ENCODE measurements around the gene ITGB2.

ITGB2 gene

DNA sequence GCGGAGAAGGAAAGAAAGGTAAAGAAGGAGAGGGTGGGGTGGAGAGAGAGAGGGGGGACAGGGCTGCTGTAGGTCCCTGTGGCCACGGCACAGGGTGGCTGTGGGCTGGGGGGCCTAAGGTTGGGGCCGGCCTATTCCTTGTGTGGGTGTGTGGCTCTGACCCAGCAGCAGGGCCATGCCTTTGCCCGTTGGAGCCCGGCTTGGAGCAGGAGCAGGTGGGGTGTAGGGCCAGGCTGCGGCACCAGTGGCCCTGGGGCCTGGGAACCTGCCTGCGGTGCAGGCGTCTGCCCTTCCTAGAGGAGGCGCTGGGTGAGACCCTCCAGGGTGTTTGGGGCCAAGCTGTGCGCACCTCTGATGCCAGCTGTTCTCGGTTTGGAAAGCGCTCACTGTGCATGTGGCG, 83.2 kb downstream of the ITGB2 start:
- H3K4me3 ChIP-seq (ENCODE audit: low read depth, low read length), result no peak overlapping the region
- no peak for DNase-seq (ENCODE audit: low read depth)
- TF ChIP-seq, protein P1, sequence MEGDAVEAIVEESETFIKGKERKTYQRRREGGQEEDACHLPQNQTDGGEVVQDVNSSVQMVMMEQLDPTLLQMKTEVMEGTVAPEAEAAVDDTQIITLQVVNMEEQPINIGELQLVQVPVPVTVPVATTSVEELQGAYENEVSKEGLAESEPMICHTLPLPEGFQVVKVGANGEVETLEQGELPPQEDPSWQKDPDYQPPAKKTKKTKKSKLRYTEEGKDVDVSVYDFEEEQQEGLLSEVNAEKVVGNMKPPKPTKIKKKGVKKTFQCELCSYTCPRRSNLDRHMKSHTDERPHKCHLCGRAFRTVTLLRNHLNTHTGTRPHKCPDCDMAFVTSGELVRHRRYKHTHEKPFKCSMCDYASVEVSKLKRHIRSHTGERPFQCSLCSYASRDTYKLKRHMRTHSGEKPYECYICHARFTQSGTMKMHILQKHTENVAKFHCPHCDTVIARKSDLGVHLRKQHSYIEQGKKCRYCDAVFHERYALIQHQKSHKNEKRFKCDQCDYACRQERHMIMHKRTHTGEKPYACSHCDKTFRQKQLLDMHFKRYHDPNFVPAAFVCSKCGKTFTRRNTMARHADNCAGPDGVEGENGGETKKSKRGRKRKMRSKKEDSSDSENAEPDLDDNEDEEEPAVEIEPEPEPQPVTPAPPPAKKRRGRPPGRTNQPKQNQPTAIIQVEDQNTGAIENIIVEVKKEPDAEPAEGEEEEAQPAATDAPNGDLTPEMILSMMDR (IDR thresholded peaks at IDR 0.05; ENCODE audit: low read depth, low read length, missing control alignments), result no peak

GRCh38 chr21:44836666-44837471, 83.8 kb downstream of the ITGB2 start:
- H3K4me3 ChIP-seq (ENCODE audit: low read depth, low read length), result no peak overlapping the region
- TF ChIP-seq, protein P1 (IDR thresholded peaks at IDR 0.05; ENCODE audit: low read depth, low read length, missing control alignments), result no peak
- no peak for DNase-seq (ENCODE audit: low read depth)

- DNase-seq (ENCODE audit: low read depth), result no peak
- TF ChIP-seq, protein P1 (IDR thresholded peaks at IDR 0.05; ENCODE audit: low read depth, low read length, missing control alignments), result no peak
- H3K4me3 ChIP-seq (ENCODE audit: low read depth, low read length), result no peak overlapping the region
Measured at GRCh38 chr21:44836349-44836665, 84.4 kb downstream of the ITGB2 start.

Data from GM12864 (cell line).